A549 treated with RU486 at 1 μM for 4 hours (cell line): Measurements from ENCODE around the gene LSM4. TPM values are rescaled to one million over a fixed set of nuclear protein-coding genes. Genes with fewer than 3 reads are reported as not detected.

Experiments used
- total RNA-seq: library from RNA; stranded (reverse); fragments of 200-300 nt; extraction: Qiagen RNA extraction; gene quantifications from 5 replicates; pipeline ENCODE4 v1.2.3, GENCODE V29; 2022; ENCODE audit warnings: low read depth

LSM4 gene
- 228 to 256 TPM (median 239 TPM) in 5 replicates for total RNA-seq

GRCh38 chr19:18322759-18323460 is at the start of gene LSM4:
TSS of gene LSM4 (minus strand) at chr19:18323076. CDS start at chr19:18323020, 56 bp downstream.

DNA sequence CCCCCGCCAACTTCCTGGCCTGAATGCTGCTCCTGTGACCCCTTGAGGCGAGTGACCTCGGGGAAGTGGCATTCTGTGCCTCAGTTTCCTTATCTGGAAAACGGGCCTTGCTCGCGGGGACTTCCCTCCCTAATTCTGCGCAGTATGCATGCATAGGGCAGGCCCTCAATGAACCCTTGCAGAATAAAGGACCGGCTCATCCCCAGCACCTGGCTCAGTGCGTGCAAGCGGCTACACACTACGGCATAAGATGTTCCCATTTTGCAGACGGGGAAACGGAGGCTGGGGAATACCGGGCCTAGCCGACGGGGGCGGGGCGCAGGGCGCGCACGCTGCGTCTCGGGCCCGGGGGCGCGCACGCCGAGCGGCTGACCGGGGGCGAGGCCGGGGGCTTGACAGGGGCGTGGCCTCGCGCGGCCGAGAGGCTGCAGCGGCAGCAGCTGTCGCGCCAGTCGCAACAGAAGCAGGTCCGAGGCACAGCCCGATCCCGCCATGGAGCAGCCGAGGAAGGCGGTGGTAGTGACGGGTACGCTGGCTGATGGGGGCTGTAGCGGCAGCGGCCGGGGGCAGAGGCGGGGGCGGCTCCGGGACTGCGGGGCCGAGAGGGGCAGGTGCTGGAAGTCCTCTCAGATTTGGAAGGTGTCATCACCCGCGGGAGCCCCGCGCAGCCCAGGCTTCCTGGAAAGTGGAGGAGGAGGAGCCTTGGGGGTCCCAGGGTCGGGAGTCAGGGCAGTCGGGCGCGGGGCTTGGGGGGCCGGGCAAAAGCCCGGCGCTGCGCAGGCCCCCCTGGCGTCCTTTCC is 17.5 kb upstream of the LSM4 start, which contains the start of gene PGPEP1:
Gene PGPEP1 (plus strand): TSS at position 409 of the 800 bp plus-strand sequence. CDS start 84 bp downstream, at position 493.

DNA sequence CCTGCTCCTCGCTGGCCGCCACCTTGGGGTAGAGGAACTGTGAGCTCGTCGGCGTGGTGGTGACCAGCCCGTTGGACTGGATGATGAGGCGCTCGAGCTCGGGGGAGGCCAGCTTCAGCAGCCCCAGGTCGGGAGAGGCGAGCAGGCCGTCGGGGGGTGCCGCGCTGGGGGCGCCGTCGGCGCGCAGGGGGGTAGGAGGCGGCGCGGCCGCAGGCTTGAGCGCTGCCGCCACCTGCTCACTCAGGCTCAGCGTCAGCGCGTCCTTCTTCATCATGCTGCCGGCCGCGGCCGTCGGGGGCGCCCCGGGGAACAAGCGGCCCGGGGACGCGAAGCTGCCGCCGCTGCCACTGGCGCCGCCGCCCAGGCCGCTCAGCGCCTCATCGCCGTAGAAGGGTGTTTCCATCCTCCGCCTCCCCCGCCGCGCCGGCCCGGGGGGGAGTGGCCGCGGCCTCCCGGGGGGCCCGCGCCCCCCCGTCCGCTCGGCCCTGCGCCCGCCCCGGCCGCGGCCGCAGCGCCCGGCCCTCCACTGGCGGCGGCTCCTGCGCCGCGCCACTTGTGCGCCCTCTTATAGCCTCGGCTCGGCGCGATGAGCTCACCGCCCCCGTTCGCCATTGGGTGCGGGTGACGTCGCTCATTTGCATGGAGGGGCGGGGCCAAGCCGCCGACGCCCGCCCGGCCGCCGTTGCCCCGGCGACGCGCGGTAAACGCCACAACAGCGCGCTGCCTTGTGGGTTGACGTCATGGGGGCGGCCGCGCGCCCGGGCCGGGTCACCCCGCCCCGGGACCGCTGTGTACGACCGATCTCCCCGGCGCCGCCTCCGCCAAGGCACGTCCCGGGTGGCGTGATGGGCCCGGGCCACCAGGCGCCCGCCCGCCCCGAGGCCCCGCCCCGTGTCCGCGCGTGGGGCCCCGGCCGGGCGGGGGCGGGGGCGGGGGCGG is 41.5 kb downstream of the LSM4 start, which contains the start of gene JUND:
Gene JUND (minus strand): TSS at position 541 of the 939 bp plus-strand sequence. CDS start 138 bp downstream, at position 403.

GRCh38 chr19:18274219-18274780 is 48.6 kb downstream of the LSM4 start, which contains the start of gene IQCN:
TSS of gene IQCN (minus strand) at chr19:18274452. CDS start at chr19:18269478, 4,974 bp downstream.

Other genes with a start within 250 kb of the LSM4 start
- gene IL12RB1, start 236.1 kb downstream of the LSM4 start, total RNA-seq, result not detected in 5 replicates
- 1.6 to 2.2 TPM (median 1.8 TPM) in 5 replicates for gene MAST3, start 225.3 kb downstream of the LSM4 start, total RNA-seq
- 3.0 to 13.4 TPM (median 9.3 TPM) in 5 replicates for gene PIK3R2, start 169.9 kb downstream of the LSM4 start, total RNA-seq
- 10.4 to 22.0 TPM (median 15.3 TPM) in 5 replicates for gene IFI30, start 149.3 kb downstream of the LSM4 start, total RNA-seq
- 9.0 to 13.3 TPM (median 10.7 TPM) in 5 replicates for gene MPV17L2, start 129.9 kb downstream of the LSM4 start, total RNA-seq
- gene RAB3A, start 119.0 kb downstream of the LSM4 start, total RNA-seq, result 0.53 to 1.1 TPM (median 0.57 TPM) in 5 replicates
- 0.27 to 0.50 TPM in 2 of 5 replicates, not detected in the others for gene PDE4C, start 96.6 kb downstream of the LSM4 start, total RNA-seq
- gene IQCN, start 48.6 kb downstream of the LSM4 start, total RNA-seq, result 0.32 to 0.49 TPM (median 0.40 TPM) in 5 replicates
- gene JUND, start 41.5 kb downstream of the LSM4 start, total RNA-seq, result 35.1 to 63.5 TPM (median 51.7 TPM) in 5 replicates
- gene PGPEP1, start 17.5 kb upstream of the LSM4 start, total RNA-seq, result 2.6 to 3.1 TPM (median 2.6 TPM) in 5 replicates
- 30.3 to 66.7 TPM (median 56.0 TPM) in 5 replicates for gene GDF15, start 63.1 kb upstream of the LSM4 start, total RNA-seq
- gene LRRC25, start 74.5 kb upstream of the LSM4 start, total RNA-seq, result not detected in 5 replicates
- gene SSBP4, start 96.3 kb upstream of the LSM4 start, total RNA-seq, result 34.1 to 57.9 TPM (median 51.4 TPM) in 5 replicates
- 27.1 to 47.3 TPM (median 45.2 TPM) in 5 replicates for gene ISYNA1, start 115.1 kb upstream of the LSM4 start, total RNA-seq
- 3.9 to 6.1 TPM (median 5.6 TPM) in 5 replicates for gene ELL, start 199.0 kb upstream of the LSM4 start, total RNA-seq
- 116 to 161 TPM (median 147 TPM) in 5 replicates for gene FKBP8, start 220.5 kb upstream of the LSM4 start, total RNA-seq
- gene KXD1, start 234.8 kb upstream of the LSM4 start, total RNA-seq, result 81.6 to 108 TPM (median 102 TPM) in 5 replicates
- gene UBA52, start 248.8 kb upstream of the LSM4 start, total RNA-seq, result 1,017 to 1,354 TPM (median 1,138 TPM) in 5 replicates